ENCODE measurements around the gene FLNB. TPM values are rescaled to one million over a fixed set of nuclear protein-coding genes. Genes with fewer than 3 reads are reported as not detected.

FLNB gene
- total RNA-seq, 2 donors from 2014 or later, result 212 to 221 TPM

- H3K36me3 Mint-ChIP-seq (ENCODE audit: low read depth), result peaks cover 53% of the 10 kb centered on the region
- H3K36me3 ChIP-seq (ENCODE audit: control insufficient read depth, insufficient read depth, low read length), result peaks cover 73% of the 10 kb centered on the region
- H3K27me3 ChIP-seq (ENCODE audit: control insufficient read depth, insufficient read depth, low read length, poor library complexity, severe bottlenecking), result no peaks in the 10 kb centered on the region
- H3K9me3 Mint-ChIP-seq, result no peaks in the 10 kb centered on the region
- H3K9me3 ChIP-seq (ENCODE audit: control insufficient read depth, low read length), result no peaks in the 10 kb centered on the region
- DNase-seq, result no peak
- H3K4me1 ChIP-seq (ENCODE audit: control insufficient read depth, insufficient read depth, low read length), result peaks cover 25% of the 10 kb centered on the region
- no peak overlapping the region for H3K27ac Mint-ChIP-seq
- no peak overlapping the region for H3K4me3 Mint-ChIP-seq
- no peak overlapping the region for H3K27ac ChIP-seq (ENCODE audit: low read depth, low read length)
- 92 to 98% methylated on average over 8 to 11 of the region's 11 CpGs for WGBS, 2 experiments (ENCODE audit: insufficient coverage in 1 of 2, insufficient read length in 1 of 2)
- no peak overlapping the region for H3K9ac ChIP-seq (ENCODE audit: extremely low read depth, low read length, poor library complexity, severe bottlenecking)
- H3K4me1 Mint-ChIP-seq, result peaks cover 29% of the 10 kb centered on the region
- TF ChIP-seq CTCF (conservative IDR thresholded peaks at IDR 0.05), result no peak
- H3K4me3 ChIP-seq (ENCODE audit: low read length), result no peak overlapping the region
- H3K27me3 Mint-ChIP-seq (ENCODE audit: insufficient read depth), result no peaks in the 10 kb centered on the region
Observed at GRCh38 chr3:58170376-58170775, 162.2 kb downstream of the FLNB start.

GRCh38 chr3:58171126-58171525 is 162.9 kb downstream of the FLNB start:
- Histone ChIP-seq H3K9ac (ENCODE audit: extremely low read depth, low read length, poor library complexity, severe bottlenecking) (no peak overlapping the region), H3K36me3 (ENCODE audit: control insufficient read depth, insufficient read depth, low read length) (peaks cover 65% of the 10 kb centered on the region), H3K4me1 (ENCODE audit: control insufficient read depth, insufficient read depth, low read length) (peaks cover 23% of the 10 kb centered on the region), H3K27me3 (ENCODE audit: control insufficient read depth, insufficient read depth, low read length, poor library complexity, severe bottlenecking) (no peaks in the 10 kb centered on the region), H3K9me3 (ENCODE audit: control insufficient read depth, low read length) (no peaks in the 10 kb centered on the region), H3K27ac (ENCODE audit: low read depth, low read length) (no peak overlapping the region), H3K4me3 (ENCODE audit: low read length) (no peak overlapping the region)
- H3K27me3 Mint-ChIP-seq (ENCODE audit: insufficient read depth), result no peaks in the 10 kb centered on the region
- 94% methylated on average over 5 to 9 of the region's 9 CpGs for WGBS, 2 experiments (ENCODE audit: insufficient coverage in 1 of 2, insufficient read length in 1 of 2)
- DNase-seq, result no peak
- no peak overlapping the region for H3K27ac Mint-ChIP-seq
- peaks cover 46% of the 10 kb centered on the region for H3K36me3 Mint-ChIP-seq (ENCODE audit: low read depth)
- peaks cover 31% of the 10 kb centered on the region for H3K4me1 Mint-ChIP-seq
- no peaks in the 10 kb centered on the region for H3K9me3 Mint-ChIP-seq
- no peak overlapping the region for H3K4me3 Mint-ChIP-seq
- no peak for TF ChIP-seq CTCF (conservative IDR thresholded peaks at IDR 0.05)

GRCh38 chr3:58173029-58173668 is 164.9 kb downstream of the FLNB start:
- TF ChIP-seq CTCF (conservative IDR thresholded peaks at IDR 0.05), result no peak
- H3K27me3 ChIP-seq (ENCODE audit: control insufficient read depth, insufficient read depth, low read length, poor library complexity, severe bottlenecking), result no peaks in the 10 kb centered on the region
- 70 to 82% methylated on average over 2 to 14 of the region's 14 CpGs for WGBS, 2 experiments (ENCODE audit: insufficient coverage in 1 of 2, insufficient read length in 1 of 2)
- H3K4me1 ChIP-seq (ENCODE audit: control insufficient read depth, insufficient read depth, low read length), result peaks cover 23% of the 10 kb centered on the region
- H3K36me3 ChIP-seq (ENCODE audit: control insufficient read depth, insufficient read depth, low read length), result peaks cover 48% of the 10 kb centered on the region
- H3K9me3 ChIP-seq (ENCODE audit: control insufficient read depth, low read length), result no peaks in the 10 kb centered on the region
- H3K9me3 Mint-ChIP-seq, result no peaks in the 10 kb centered on the region
- no peak overlapping the region for H3K4me3 Mint-ChIP-seq
- H3K27ac ChIP-seq (ENCODE audit: low read depth, low read length), result no peak overlapping the region
- H3K9ac ChIP-seq (ENCODE audit: extremely low read depth, low read length, poor library complexity, severe bottlenecking), result no peak overlapping the region
- H3K4me3 ChIP-seq (ENCODE audit: low read length), result no peak overlapping the region
- peaks cover 34% of the 10 kb centered on the region for H3K4me1 Mint-ChIP-seq
- peaks cover 3% of the 10 kb centered on the region for H3K27me3 Mint-ChIP-seq (ENCODE audit: insufficient read depth)
- peak overlapping the region; percentile 61 for H3K27ac Mint-ChIP-seq
- peak; percentile 64 for DNase-seq
- H3K36me3 Mint-ChIP-seq (ENCODE audit: low read depth), result peaks cover 34% of the 10 kb centered on the region
